Spinal cord (tissue), 10 donors: ENCODE results near the gene SPOUT1. TPM values are rescaled to one million over a fixed set of nuclear protein-coding genes. Genes with fewer than 3 reads are reported as not detected.
"Not testable (repeated sequence)": the region's sequence is repeated elsewhere in the genome, so short reads cannot be mapped to it uniquely, and the experiment has no call there.

Source experiments
- DNase-seq, 6 donors: peaks; one replicate each; pipeline versions ENCODE4 v3.0.0 to v3.0.0-alpha.2; 2013 to 2015; ENCODE audit warnings: low spot score in 6 of 6, low read depth in 4 of 6
- H3K27ac ChIP-seq: one replicate; pipeline ENCODE4 v1.5.1; 2013; ENCODE audit warnings: low read depth, low read length, control low read depth
- H3K27me3 ChIP-seq: one replicate; pipeline ENCODE4 v1.6.1; 2013; ENCODE audit warnings: low read length; ENCODE audit not compliant: control insufficient read depth, insufficient read depth
- H3K36me3 ChIP-seq: one replicate; pipeline ENCODE4 v1.6.1; 2013; ENCODE audit warnings: low read length; ENCODE audit not compliant: control insufficient read depth, insufficient read depth
- H3K4me1 ChIP-seq: one replicate; pipeline ENCODE4 v1.6.1; 2013; ENCODE audit warnings: low read length; ENCODE audit not compliant: control insufficient read depth, insufficient read depth
- H3K4me3 ChIP-seq: one replicate; pipeline ENCODE4 v1.5.1; 2013; ENCODE audit warnings: low read depth, low read length, control low read depth
- H3K9me3 ChIP-seq: one replicate; pipeline ENCODE4 v1.6.1; 2013; ENCODE audit warnings: low read length; ENCODE audit not compliant: control insufficient read depth, insufficient read depth
- whole genome bisulfite sequencing: methylation state at CpG from one replicate; pipeline ENCODE4 v1.1.5; 2013; ENCODE audit warnings: missing lambda C conversion rate; ENCODE audit not compliant: insufficient coverage; 5-methylcytosine and 5-hydroxymethylcytosine counted together
- polyA plus RNA-seq, 2 donors: library from polyadenylated mRNA; unstranded; fragments of 120-200 nt; gene quantifications; one replicate each; pipeline ENCODE4 v1.2.1, GENCODE V29; 2013; ENCODE audit not compliant: insufficient read length in 2 of 2
- total RNA-seq, 2 donors: library from RNA; depleted of rRNA in 1 of 2; stranded (reverse); fragments of 120-200 nt in 1 of 2; fragments of >200 nt in 1 of 2; gene quantifications; one replicate each; pipeline versions ENCODE4 v1.2.3 to v1.2.4, GENCODE V29; 2013 to 2014
- donor health status: healthy.

The SPOUT1 gene
- total and polyA plus RNA-seq, 4 donors = 12.2 to 57.7 (median 39.4) TPM

- not testable (repeated sequence) for H3K4me1 ChIP-seq, H3K27ac ChIP-seq, H3K27me3 ChIP-seq, H3K4me3 ChIP-seq, H3K36me3 ChIP-seq, H3K9me3 ChIP-seq
- DNase-seq = peak in 1 of 6 donors; percentile 26
- no CpG with 5 or more reads among the region's 6 CpGs for WGBS
Observed at GRCh38 chr9:128854454-128854853, 24.9 kb upstream of the SPOUT1 start.

- not testable (repeated sequence) for H3K36me3 ChIP-seq, H3K4me3 ChIP-seq, H3K27me3 ChIP-seq, H3K9me3 ChIP-seq, H3K4me1 ChIP-seq, H3K27ac ChIP-seq, DNase-seq
- WGBS = no CpG with 5 or more reads among the region's 2 CpGs
Observed at GRCh38 chr9:128852646-128853045, 23.1 kb upstream of the SPOUT1 start.

GRCh38 chr9:128851779-128852600, 22.4 kb upstream of the SPOUT1 start:
- not testable (repeated sequence) for H3K27ac ChIP-seq, H3K9me3 ChIP-seq, H3K27me3 ChIP-seq, H3K36me3 ChIP-seq, H3K4me3 ChIP-seq, H3K4me1 ChIP-seq
- DNase-seq = peak in 2 of 6 donors; percentile 44 to 49
- WGBS = no CpG with 5 or more reads among the region's 10 CpGs

- H3K36me3 ChIP-seq, H3K27me3 ChIP-seq, DNase-seq, H3K27ac ChIP-seq, H3K4me3 ChIP-seq, H3K9me3 ChIP-seq, H3K4me1 ChIP-seq: not testable (repeated sequence)
- WGBS = 100% methylated on average over 2 of the region's 10 CpGs
Observed at GRCh38 chr9:128851024-128851423, 21.4 kb upstream of the SPOUT1 start.

GRCh38 chr9:128847803-128848202, 18.2 kb upstream of the SPOUT1 start:
- Histone ChIP-seq H3K27ac (no peak overlapping the region), H3K27me3 (no peaks in the 10 kb centered on the region), H3K36me3 (peaks cover 8% of the 10 kb centered on the region), H3K4me3 (no peak overlapping the region), H3K9me3 (no peaks in the 10 kb centered on the region), H3K4me1 (no peaks in the 10 kb centered on the region)
- no peak for DNase-seq
- no CpG with 5 or more reads among the region's 1 CpG for WGBS

GRCh38 chr9:128846680-128847030, 17.1 kb upstream of the SPOUT1 start:
- no peak for DNase-seq
- Histone ChIP-seq H3K27ac (no peak overlapping the region), H3K36me3 (peaks cover 17% of the 10 kb centered on the region), H3K4me1 (no peaks in the 10 kb centered on the region), H3K4me3 (no peak overlapping the region), H3K27me3 (no peaks in the 10 kb centered on the region), H3K9me3 (no peaks in the 10 kb centered on the region)
- WGBS = 100% methylated on average over 3 of the region's 3 CpGs

GRCh38 chr9:128845186-128845931, 15.8 kb upstream of the SPOUT1 start:
- H3K9me3 ChIP-seq = no peaks in the 10 kb centered on the region
- DNase-seq = no peak
- H3K27me3 ChIP-seq = no peaks in the 10 kb centered on the region
- H3K4me1 ChIP-seq = no peaks in the 10 kb centered on the region
- H3K36me3 ChIP-seq = peaks cover 25% of the 10 kb centered on the region
- no peak overlapping the region for H3K27ac ChIP-seq
- no peak overlapping the region for H3K4me3 ChIP-seq
- 79% methylated on average over 11 of the region's 13 CpGs for WGBS

- H3K27me3 ChIP-seq, H3K4me3 ChIP-seq, H3K27ac ChIP-seq, H3K4me1 ChIP-seq, DNase-seq, H3K9me3 ChIP-seq: not testable (repeated sequence)
- peaks cover 35% of the 10 kb centered on the region for H3K36me3 ChIP-seq
- 80% methylated on average over 1 of the region's 7 CpGs for WGBS
Observed at GRCh38 chr9:128843171-128843570, 13.6 kb upstream of the SPOUT1 start.

- 98% methylated on average over 11 of the region's 12 CpGs for WGBS
- H3K9me3 ChIP-seq = no peaks in the 10 kb centered on the region
- no peak overlapping the region for H3K4me3 ChIP-seq
- no peak overlapping the region for H3K27ac ChIP-seq
- no peaks in the 10 kb centered on the region for H3K27me3 ChIP-seq
- no peaks in the 10 kb centered on the region for H3K4me1 ChIP-seq
- H3K36me3 ChIP-seq = peaks cover 42% of the 10 kb centered on the region
- no peak for DNase-seq
Observed at GRCh38 chr9:128841694-128842492, 12.3 kb upstream of the SPOUT1 start.
